Measurements from ENCODE around the gene SAMD11. TPM values are rescaled to one million over a fixed set of nuclear protein-coding genes. Genes with fewer than 3 reads are reported as not detected.
A peak's percentile ranks its signal among the peaks of the same experiment; 100 is the strongest.
"Not testable (repeated sequence)": the region's sequence is repeated elsewhere in the genome, so short reads cannot be mapped to it uniquely, and the experiment has no call there.

SAMD11 gene
- total RNA-seq, 1 experiment from 2014 or later, result not detected

- DNase-seq (ENCODE audit: low spot score), result no peak
These were observed 20.0 kb downstream of the SAMD11 start for GRCh38 chr1:943545-944340.

GRCh38 chr1:944341-945325 lies 20.9 kb downstream of the SAMD11 start:
- no peak for DNase-seq (ENCODE audit: low spot score)

GRCh38 chr1:945688-946556 lies 22.2 kb downstream of the SAMD11 start:
- no peak for DNase-seq (ENCODE audit: low spot score)

- DNase-seq (ENCODE audit: low spot score), result not testable (repeated sequence)
These were observed 23.1 kb downstream of the SAMD11 start for GRCh38 chr1:946811-947210.

GRCh38 chr1:947958-948357 lies 24.2 kb downstream of the SAMD11 start:
- DNase-seq (ENCODE audit: low spot score), result no peak

GRCh38 chr1:950268-950667 lies 26.5 kb downstream of the SAMD11 start:
- no peak for DNase-seq (ENCODE audit: low spot score)

GRCh38 chr1:950881-951280 lies 27.2 kb downstream of the SAMD11 start:
- no peak for DNase-seq (ENCODE audit: low spot score)

GRCh38 chr1:951364-951763 lies 27.6 kb downstream of the SAMD11 start:
- no peak for DNase-seq (ENCODE audit: low spot score)

GRCh38 chr1:952201-952600 lies 28.5 kb downstream of the SAMD11 start:
- DNase-seq (ENCODE audit: low spot score), result no peak

GRCh38 chr1:952603-953002 lies 28.9 kb downstream of the SAMD11 start:
- no peak for DNase-seq (ENCODE audit: low spot score)

GRCh38 chr1:953524-954320 lies 30.0 kb downstream of the SAMD11 start:
- DNase-seq (ENCODE audit: low spot score), result no peak

- DNase-seq (ENCODE audit: low spot score), result no peak
These were observed 31.2 kb downstream of the SAMD11 start for GRCh38 chr1:954927-955326.

GRCh38 chr1:955474-955873 lies 31.8 kb downstream of the SAMD11 start:
- no peak for DNase-seq (ENCODE audit: low spot score)

GRCh38 chr1:956636-957035 lies 32.9 kb downstream of the SAMD11 start:
- DNase-seq (ENCODE audit: low spot score), result no peak

GRCh38 chr1:958823-959730 lies 35.4 kb downstream of the SAMD11 start, which contains the start of gene NOC2L:
Gene NOC2L, minus strand, starts transcription at chr1:959256. Its CDS starts 16 bp downstream, at chr1:959240.
- DNase-seq (ENCODE audit: low spot score), result peak; percentile 87

- no peak for DNase-seq (ENCODE audit: low spot score)
These were observed 36.1 kb downstream of the SAMD11 start for GRCh38 chr1:959731-960362.

GRCh38 chr1:960363-961131 lies 36.8 kb downstream of the SAMD11 start, which contains the start of gene KLHL17:
Gene KLHL17, plus strand, starts transcription at chr1:960584. Its CDS starts 110 bp downstream, at chr1:960694.
- DNase-seq (ENCODE audit: low spot score), result peak; percentile 72

- DNase-seq (ENCODE audit: low spot score), result no peak
These were observed 37.5 kb downstream of the SAMD11 start for GRCh38 chr1:961132-961669.

Measured in HT-29 (cell line).